HepG2 (cell line): Measurements from ENCODE around the gene TM4SF1.

Source experiments
- ADNP ChIP-seq: sonication (generic); formaldehyde crosslinking; IDR thresholded peaks from 2 replicates; pipeline ENCODE4 v1.4.0; 2020; ENCODE audit warnings: missing genetic modification reagents
- GTF2F1 ChIP-seq: fragments of 150-350 bp; IDR thresholded peaks from 2 replicates; pipeline ENCODE4 v1.6.1; 2014; ENCODE audit warnings: low read length
- TAF1 ChIP-seq: sonication (generic); formaldehyde crosslinking; IDR thresholded peaks from 2 replicates; pipeline ENCODE4 v1.4.0; 2020; ENCODE audit warnings: missing genetic modification reagents
- ZFP36 ChIP-seq: fragments of 150-350 bp; IDR thresholded peaks from 2 replicates; pipeline ENCODE4 v1.6.1; 2018; ENCODE audit warnings: borderline replicate concordance, low read length, low read depth; ENCODE audit not compliant: partially characterized antibody
- ZNF180 ChIP-seq: sonication (generic); formaldehyde crosslinking; IDR thresholded peaks from 2 replicates; pipeline ENCODE4 v1.4.0; 2020; ENCODE audit warnings: low read depth, missing genetic modification reagents, borderline replicate concordance
- TF ChIP-seq, protein P1 (sequence below), 2 experiments: IDR thresholded peaks; 2 replicates each; pipeline ENCODE4 v1.6.1; 2011 to 2012; ENCODE audit warnings: low read length in 2 of 2, borderline replicate concordance in 1 of 2, low read depth in 1 of 2, mild to moderate bottlenecking in 1 of 2, moderate library complexity in 1 of 2

DNA sequence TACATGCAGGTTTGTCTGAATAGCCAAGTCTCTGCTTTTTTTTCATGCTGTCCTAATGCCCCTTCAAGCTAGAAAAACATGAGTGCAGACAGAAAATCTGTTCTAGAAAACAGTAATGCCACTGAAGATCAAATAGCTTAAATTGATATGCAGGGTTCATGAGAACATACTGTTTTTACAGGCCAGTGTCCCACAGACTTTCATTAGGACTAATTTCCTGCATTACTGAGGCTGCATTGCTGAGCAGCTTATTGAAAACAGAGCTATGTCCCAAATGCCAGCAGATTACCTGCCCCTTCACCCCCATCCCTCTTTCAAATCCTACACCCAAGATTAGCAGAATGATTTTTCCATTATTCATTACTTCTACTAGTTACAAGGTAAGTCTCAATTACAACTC, 44.7 kb downstream of the TM4SF1 start:
- TF ChIP-seq, protein P1, sequence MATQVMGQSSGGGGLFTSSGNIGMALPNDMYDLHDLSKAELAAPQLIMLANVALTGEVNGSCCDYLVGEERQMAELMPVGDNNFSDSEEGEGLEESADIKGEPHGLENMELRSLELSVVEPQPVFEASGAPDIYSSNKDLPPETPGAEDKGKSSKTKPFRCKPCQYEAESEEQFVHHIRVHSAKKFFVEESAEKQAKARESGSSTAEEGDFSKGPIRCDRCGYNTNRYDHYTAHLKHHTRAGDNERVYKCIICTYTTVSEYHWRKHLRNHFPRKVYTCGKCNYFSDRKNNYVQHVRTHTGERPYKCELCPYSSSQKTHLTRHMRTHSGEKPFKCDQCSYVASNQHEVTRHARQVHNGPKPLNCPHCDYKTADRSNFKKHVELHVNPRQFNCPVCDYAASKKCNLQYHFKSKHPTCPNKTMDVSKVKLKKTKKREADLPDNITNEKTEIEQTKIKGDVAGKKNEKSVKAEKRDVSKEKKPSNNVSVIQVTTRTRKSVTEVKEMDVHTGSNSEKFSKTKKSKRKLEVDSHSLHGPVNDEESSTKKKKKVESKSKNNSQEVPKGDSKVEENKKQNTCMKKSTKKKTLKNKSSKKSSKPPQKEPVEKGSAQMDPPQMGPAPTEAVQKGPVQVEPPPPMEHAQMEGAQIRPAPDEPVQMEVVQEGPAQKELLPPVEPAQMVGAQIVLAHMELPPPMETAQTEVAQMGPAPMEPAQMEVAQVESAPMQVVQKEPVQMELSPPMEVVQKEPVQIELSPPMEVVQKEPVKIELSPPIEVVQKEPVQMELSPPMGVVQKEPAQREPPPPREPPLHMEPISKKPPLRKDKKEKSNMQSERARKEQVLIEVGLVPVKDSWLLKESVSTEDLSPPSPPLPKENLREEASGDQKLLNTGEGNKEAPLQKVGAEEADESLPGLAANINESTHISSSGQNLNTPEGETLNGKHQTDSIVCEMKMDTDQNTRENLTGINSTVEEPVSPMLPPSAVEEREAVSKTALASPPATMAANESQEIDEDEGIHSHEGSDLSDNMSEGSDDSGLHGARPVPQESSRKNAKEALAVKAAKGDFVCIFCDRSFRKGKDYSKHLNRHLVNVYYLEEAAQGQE (IDR thresholded peaks at IDR 0.05; ENCODE audit: borderline replicate concordance in 1 of 2, low read depth in 1 of 2, low read length in 2 of 2) = no peak
- TF ChIP-seq GTF2F1 = no peak
- no peak for TF ChIP-seq ADNP (CRISPR knock-in tag)
- TF ChIP-seq ZFP36 = no peak
- no peak for TF ChIP-seq ZNF180 (CRISPR knock-in tag)
- TF ChIP-seq TAF1 (CRISPR knock-in tag) = no peak
